GM19193 (cell line): ENCODE measurements around the gene EME1.

ENCODE experiments used
- POLR2A ChIP-seq: IDR thresholded peaks from 4 replicates; pipeline ENCODE4 v1.6.1; 2011; ENCODE audit not compliant: insufficient read depth, insufficient read length; ENCODE audit errors: extremely low read depth

The EME1 gene

DNA sequence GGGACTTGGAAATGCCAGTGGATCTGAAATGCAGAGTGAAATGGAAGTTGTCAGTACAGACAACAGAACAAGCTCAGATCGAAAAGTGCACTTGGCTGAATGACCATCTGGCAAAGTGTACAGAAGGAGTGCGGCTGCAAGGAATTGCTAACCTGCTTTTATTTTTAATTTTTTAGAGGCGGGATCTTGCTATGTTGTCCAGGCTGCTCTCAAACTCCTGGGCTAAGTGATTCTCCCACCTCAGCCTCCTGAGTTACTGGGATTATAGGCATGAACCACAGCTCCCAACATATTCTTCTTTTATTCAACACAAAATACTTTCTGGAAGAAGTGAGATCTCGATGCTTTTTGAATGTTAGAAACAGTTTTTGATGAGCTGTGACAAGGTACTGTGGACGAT, 20.7 kb downstream of the EME1 start:
- TF ChIP-seq POLR2A: no peak

- no peak for TF ChIP-seq POLR2A
These were observed 21.7 kb downstream of the EME1 start for GRCh38 chr17:50394711-50395110.

DNA sequence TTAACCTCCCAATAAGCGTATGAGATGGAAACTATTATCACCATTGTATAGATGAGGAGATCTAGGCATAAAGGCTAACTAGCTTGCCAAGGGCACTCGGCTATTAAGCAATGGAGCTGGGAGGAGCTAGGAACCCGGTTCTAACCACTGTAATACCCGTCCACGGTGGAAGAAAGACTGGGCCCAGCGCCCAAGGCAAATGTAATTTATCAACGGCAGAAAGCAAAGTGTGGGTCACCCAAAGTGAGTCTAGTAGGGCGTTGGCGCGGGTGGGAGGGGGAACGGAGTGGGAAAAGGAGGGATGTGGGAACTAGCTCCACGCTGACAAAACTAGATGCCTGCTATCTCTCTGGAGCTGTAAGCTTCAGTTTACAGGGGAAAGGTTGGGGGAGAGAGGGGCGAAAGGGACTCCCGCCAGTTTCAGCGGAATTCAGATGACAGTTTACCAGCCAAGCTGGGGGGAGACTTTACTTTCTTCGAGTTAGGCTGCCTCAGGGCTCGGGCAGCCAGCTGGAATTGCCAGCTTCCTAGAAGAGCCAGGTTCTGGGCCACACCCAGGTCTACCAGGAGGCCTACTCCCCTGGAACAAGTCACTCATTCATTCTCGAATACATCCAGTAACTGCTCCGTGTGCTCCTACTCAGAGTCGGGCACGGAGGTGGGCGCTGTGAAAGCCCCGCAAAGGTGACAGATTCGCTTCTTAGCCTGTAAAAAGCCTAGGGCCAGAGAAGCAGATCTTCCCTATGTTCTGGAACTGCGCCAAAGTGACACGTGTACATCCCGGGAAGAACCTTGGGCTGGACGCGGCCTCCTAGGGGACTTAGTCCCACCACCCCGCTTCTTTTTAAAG, 23.5 kb downstream of the EME1 start:
- TF ChIP-seq POLR2A: no peak

GRCh38 chr17:50397111-50397918, 24.3 kb downstream of the EME1 start, which contains the start of gene LRRC59:
TSS of gene LRRC59 (minus strand) at chr17:50397523. CDS start at chr17:50397317, 206 bp downstream.
- TF ChIP-seq POLR2A: peak; percentile 93

GRCh38 chr17:50397919-50398285, 24.9 kb downstream of the EME1 start:
- no peak for TF ChIP-seq POLR2A

- TF ChIP-seq POLR2A: no peak
These were observed 33.5 kb downstream of the EME1 start for GRCh38 chr17:50406578-50406977.

DNA sequence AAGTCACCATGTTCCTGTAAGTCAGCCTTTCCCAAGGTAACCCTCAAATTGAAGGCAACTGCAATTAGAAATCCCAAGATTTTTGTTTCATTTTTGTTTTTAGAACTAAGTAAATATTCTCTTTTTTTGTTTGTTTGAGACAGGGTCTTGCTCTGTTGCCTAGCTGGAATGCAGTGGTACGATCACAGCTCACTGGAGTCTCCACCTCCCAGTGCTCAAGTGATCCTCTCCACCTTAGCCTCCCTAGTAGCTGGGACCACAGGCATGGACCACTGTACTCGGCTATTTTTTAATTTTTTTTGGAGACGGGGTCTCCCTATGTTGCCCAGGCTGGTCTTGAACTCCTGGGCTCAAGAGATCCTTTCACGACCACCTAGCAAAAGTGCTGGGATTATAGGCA, 34.9 kb downstream of the EME1 start:
- no peak for TF ChIP-seq POLR2A

DNA sequence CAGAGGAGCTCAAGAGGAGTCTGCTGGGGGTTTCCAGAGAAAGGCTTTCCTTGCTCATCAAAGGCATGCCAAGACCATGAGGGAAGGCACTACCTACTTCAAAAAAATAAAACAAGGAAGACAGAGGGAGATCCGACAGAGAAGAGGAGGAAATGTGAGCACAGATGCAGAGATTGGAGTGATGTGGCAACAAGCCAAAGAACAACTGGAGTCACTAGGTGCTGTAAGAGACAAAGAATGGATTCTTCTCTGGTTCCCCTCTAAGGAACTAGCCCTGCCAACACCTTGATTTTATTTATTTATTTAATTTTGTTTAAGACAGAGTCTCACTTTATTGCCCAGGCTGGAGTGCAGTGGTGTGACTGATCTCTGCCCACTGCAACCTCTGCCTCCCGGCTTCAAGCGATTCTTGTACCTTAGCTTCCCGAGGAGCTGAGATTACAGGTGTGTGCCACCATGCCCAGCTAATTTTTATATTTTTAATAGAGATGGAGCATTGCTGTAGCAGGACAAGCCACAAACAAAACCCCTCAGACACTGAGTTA, 39.2 kb downstream of the EME1 start:
- no peak for TF ChIP-seq POLR2A

GRCh38 chr17:50414808-50415207, 41.8 kb downstream of the EME1 start:
- TF ChIP-seq POLR2A: no peak

DNA sequence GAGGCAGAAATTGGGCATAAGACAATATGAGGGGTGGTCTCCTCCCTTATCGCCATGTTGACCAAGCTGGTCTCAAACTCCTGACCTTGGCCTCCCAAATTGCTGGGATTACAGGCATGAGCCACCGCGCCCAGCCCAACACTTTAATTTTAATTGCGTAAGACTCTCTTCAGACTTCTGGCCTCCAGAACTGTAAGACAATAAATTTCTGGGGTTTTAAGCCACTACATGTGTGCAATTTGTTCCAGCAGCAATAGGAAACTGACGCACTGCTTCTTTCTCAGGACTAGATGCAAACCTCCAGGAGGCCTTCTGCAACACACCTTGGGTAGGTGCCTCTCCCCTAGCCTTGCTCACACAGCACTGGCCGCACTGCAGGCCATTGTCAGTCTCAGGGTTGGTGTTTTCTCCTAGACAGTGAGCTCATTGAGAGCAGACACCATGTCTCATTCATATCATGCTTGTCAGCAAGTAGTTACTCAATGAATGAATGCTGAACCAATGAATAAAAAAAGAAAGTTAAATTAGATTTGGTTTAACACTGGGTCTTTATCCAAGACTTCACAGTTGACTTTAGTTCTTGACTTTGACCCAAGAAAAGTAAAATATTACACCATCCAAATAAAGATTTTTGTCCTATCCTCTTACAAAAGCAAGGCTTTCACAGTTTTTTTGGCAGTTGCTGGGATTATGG, 47.5 kb downstream of the EME1 start:
- no peak for TF ChIP-seq POLR2A

DNA sequence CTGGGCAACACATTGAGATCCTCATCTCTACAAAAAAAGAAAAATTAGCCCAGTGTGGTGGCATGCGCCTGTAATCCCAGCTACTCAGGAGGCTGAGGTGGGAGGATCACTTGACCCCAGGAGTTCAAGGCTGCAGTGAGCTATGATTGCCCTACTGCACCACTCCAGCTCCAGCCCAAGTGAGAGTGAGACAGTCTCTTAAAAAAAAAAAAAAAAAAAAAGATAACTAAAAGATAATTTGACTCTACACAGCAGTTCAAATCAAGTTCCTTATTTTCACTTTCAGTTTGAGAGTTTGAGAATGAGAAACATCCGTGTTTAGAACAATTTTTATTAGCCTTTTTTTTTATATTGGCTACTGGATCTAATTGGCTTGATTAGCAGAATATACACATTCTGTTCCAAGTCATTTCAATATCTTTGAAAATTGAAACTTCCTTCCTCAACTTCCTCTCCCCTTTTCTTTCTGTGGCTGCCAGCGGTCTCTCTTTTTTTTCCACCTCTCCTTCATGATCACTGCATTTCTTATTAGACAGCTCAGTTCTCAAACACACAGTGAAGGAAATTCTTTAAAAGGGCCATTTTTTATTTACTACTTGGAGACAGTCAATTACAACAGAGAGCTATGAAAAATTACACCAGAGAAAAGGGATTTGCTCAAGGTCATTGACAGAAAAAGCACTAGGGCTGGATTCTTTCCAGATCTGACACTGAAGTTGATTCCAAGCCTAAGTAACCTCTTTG, 48.5 kb downstream of the EME1 start:
- TF ChIP-seq POLR2A: no peak

DNA sequence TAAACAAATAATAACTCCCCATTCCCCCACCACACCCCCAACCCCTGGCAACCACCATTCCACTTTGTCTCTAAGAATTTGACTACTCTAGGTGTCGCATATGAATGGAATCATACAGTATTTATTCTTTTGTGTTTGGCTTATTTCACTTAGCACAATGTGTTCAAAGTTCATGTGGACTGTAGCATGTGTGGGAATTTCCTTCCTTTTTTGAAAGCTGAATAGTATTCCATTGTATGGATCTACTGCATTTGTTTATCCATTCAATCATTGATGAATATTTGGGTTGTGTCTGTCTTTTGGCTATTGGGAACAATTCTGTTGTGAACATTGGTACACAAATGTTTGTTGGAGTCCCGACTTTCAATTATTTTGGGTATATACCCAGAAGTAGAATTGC, 49.7 kb downstream of the EME1 start:
- TF ChIP-seq POLR2A: no peak

DNA sequence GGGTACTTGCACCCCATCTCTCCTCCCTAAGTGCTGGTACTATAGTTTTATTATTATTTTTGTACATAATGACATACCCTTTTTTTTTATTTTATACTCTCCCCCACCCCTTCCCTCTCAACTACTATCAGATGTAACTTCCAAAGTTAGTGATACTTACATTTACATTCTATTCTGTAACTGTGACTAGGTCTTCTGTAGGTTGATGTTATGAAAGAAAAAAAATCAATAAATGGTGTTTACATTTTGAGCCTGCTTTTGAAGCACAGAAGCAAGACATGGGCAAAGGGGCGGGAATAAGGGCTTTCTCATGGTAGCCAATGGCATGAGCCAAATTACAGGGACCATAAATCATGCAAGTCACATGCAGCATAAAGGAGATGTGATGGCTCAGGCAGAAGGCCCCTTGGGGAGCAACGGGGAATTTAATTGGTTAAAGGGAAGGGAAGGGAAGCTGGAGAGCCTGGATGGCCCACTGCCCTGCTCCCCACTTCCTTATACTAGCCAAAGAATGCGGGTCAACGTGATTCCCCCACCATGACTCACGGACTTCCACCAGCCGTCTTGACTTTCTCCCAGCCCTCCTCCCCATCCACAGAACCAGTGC, 50.6 kb downstream of the EME1 start:
- TF ChIP-seq POLR2A: no peak

GRCh38 chr17:50424246-50424995, 51.4 kb downstream of the EME1 start:
- TF ChIP-seq POLR2A: no peak
